GM21717 (cell line): ENCODE data around the gene CTRB2.
"Not testable (repeated sequence)": the region's sequence is repeated elsewhere in the genome, so short reads cannot be mapped to it uniquely, and the experiment has no call there.

ENCODE experiments used
- ATAC-seq: cut with Tn5 transposase; IDR thresholded peaks from one replicate; pipeline ENCODE4 v1.9.1; 2021; ENCODE audit warnings: mild to moderate bottlenecking, moderate library complexity; ENCODE audit not compliant: unreplicated experiment

The CTRB2 gene

GRCh38 chr16:75227361-75228142, 20.6 kb upstream of the CTRB2 start:
- ATAC-seq = no peak

GRCh38 chr16:75226550-75227360, 19.8 kb upstream of the CTRB2 start:
- ATAC-seq = no peak

- ATAC-seq = no peak
Measured at GRCh38 chr16:75225678-75226515, 18.9 kb upstream of the CTRB2 start.

GRCh38 chr16:75225092-75225491, 18.1 kb upstream of the CTRB2 start:
- ATAC-seq = no peak

- ATAC-seq = no peak
Measured at GRCh38 chr16:75224306-75225082, 17.5 kb upstream of the CTRB2 start.

- ATAC-seq = not testable (repeated sequence)
Measured at GRCh38 chr16:75223129-75223528, 16.2 kb upstream of the CTRB2 start.

- ATAC-seq = no peak
Measured at GRCh38 chr16:75222271-75222783, 15.4 kb upstream of the CTRB2 start.

GRCh38 chr16:75219838-75220237, 12.9 kb upstream of the CTRB2 start:
- no peak for ATAC-seq

- no peak for ATAC-seq
Measured at GRCh38 chr16:75219088-75219487, 12.1 kb upstream of the CTRB2 start.

- peak; percentile 78 for ATAC-seq
Measured at GRCh38 chr16:75218256-75219076, 11.5 kb upstream of the CTRB2 start, which contains the start of gene CTRB1. CTRB1 (plus strand) TSS chr16:75218988; CDS start chr16:75219008, 20 bp downstream.

- ATAC-seq = no peak
Measured at GRCh38 chr16:75217389-75217851, 10.5 kb upstream of the CTRB2 start.

GRCh38 chr16:75216576-75216975, 9.6 kb upstream of the CTRB2 start:
- ATAC-seq = no peak

GRCh38 chr16:75216127-75216526, 9.2 kb upstream of the CTRB2 start:
- no peak for ATAC-seq

GRCh38 chr16:75211286-75211685, 4.3 kb upstream of the CTRB2 start:
- ATAC-seq = not testable (repeated sequence)

GRCh38 chr16:75209944-75210343, 3.0 kb upstream of the CTRB2 start:
- no peak for ATAC-seq

GRCh38 chr16:75209514-75209913, 2.6 kb upstream of the CTRB2 start:
- not testable (repeated sequence) for ATAC-seq

- ATAC-seq = no peak
Measured at GRCh38 chr16:75208861-75209505, 2.0 kb upstream of the CTRB2 start.

- no peak for ATAC-seq
Measured at GRCh38 chr16:75208242-75208825, 1.4 kb upstream of the CTRB2 start.
